HAP-1 (cell line): ENCODE results near the gene PDGFRA.
A peak's percentile ranks its signal among the peaks of the same experiment; 100 is the strongest.

Experiments
- DNase-seq, 2 experiments: peaks; one replicate each; pipeline ENCODE4 v3.0.0-alpha.2; 2016 to 2020; ENCODE audit warnings: low spot score in 2 of 2
- H3K27me3 ChIP-seq: fragments of 250-450 bp; sonication (Bioruptor Pico); 2 replicates; pipeline ENCODE4 v1.5.1; 2020; ENCODE audit warnings: low read depth, mild to moderate bottlenecking, moderate library complexity
- H3K36me3 ChIP-seq: fragments of 250-450 bp; sonication (Bioruptor Pico); replicated peaks from 2 replicates; pipeline ENCODE4 v1.5.1; 2020; ENCODE audit warnings: mild to moderate bottlenecking
- H3K4me1 ChIP-seq: fragments of 250-450 bp; sonication (Bioruptor Pico); 2 replicates; pipeline ENCODE4 v1.5.1; 2020; ENCODE audit warnings: mild to moderate bottlenecking
- H3K4me3 ChIP-seq: fragments of 250-450 bp; sonication (Bioruptor Pico); 2 replicates; pipeline ENCODE4 v1.5.1; 2020; ENCODE audit warnings: mild to moderate bottlenecking, moderate library complexity
- H3K9me3 ChIP-seq: fragments of 250-450 bp; sonication (Bioruptor Pico); 2 replicates; pipeline ENCODE4 v1.5.1; 2020; ENCODE audit warnings: mild to moderate bottlenecking, moderate library complexity
- in situ Hi-C: fragments of 300-500 bp; cut with MboI; formaldehyde crosslinking; loops from 3 replicates; pipeline ENCODE4 v1.14.3; 2020; ENCODE audit warnings: low sequenced_read_pairs, inconsistent platforms, mixed read lengths

The PDGFRA gene

GRCh38 chr4:54215379-54216077, 13.6 kb upstream of the PDGFRA start:
- Histone ChIP-seq H3K36me3 (no peaks in the 10 kb centered on the region; the same call in 1 of the 2 replicates), H3K4me3 (no peak overlapping the region), H3K9me3 (no peaks in the 10 kb centered on the region), H3K27me3 (no peaks in the 10 kb centered on the region), H3K4me1 (peaks cover 21% of the 10 kb centered on the region)
- in situ Hi-C loops = loop anchor here (25.0 kb wide), 1 partner anchor 178 kb away; no protein-coding TSS in a partner anchor
- no peak for DNase-seq

DNA sequence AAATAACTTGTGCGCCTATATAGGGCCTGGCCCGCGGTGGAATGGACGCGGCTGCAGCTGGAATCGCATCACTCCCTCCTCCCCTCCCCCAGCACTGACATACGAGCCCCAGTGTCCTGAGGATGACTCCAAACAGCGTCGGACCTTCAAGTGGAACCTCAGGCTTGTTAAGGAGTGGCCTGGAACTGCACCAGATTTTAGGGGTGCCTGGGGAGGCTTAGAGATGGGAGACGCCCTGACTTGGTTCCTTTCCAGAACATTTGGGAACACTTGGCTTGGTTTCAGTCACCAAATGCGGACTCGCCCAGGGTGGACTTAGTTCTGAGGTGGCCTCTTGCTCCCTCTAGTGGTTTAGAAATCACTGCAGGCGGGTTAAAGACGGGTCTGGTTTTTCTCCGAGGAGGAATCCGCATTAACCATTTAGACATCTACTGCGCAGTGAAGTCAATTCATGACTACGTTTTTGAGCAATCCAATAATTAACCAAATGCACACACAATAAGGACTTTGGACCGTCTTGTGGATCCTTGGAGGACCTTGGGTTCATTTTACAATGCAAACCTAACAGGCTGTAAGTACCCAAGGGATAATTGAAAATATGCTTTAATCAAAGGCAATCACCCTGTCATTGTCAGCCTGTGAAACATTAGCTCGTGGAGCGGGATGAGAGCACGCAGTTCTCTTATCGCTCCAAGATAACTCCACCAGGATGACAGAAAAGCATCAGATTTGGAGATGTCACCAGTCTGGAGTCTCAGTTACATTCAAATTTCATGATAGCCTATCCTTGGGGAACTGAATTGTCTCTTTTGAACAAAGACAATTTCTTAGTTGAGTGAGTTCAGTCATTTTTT, 11.2 kb upstream of the PDGFRA start:
- peaks cover 19% of the 10 kb centered on the region for H3K4me1 ChIP-seq
- peak; percentile 87 to 90 for DNase-seq
- H3K27me3 ChIP-seq = no peaks in the 10 kb centered on the region
- in situ Hi-C loops = loop anchor here (25.0 kb wide), 1 partner anchor 181 kb away; no protein-coding TSS in a partner anchor
- no peaks in the 10 kb centered on the region; the same call in 1 of the 2 replicates for H3K36me3 ChIP-seq
- H3K4me3 ChIP-seq = peak overlapping the region; percentile 25
- H3K9me3 ChIP-seq = no peaks in the 10 kb centered on the region

DNA sequence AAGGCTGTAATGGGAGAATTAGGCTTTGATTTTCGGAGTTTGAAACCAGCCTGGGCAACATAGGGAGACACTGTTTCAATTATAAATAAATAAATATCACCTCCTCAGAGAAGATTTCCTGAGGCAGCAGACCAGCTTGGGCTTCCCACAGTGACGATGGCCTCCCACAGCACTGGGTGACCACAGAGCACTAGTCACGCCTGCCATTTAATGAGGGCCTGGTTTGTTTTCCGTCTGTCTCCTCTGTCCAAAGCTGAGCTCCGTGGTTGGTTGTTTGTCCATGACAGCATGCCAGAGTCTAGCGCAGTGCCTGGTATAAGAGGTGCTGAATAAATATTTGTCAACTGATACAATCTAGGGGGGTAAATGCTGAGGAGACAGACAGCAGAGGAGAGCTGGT, 10.4 kb upstream of the PDGFRA start:
- in situ Hi-C loops = loop anchor here (25.0 kb wide), 1 partner anchor 181 kb away; no protein-coding TSS in a partner anchor
- Histone ChIP-seq H3K4me3 (no peak overlapping the region), H3K4me1 (peaks cover 10% of the 10 kb centered on the region), H3K36me3 (no peaks in the 10 kb centered on the region; the same call in 1 of the 2 replicates), H3K27me3 (no peaks in the 10 kb centered on the region), H3K9me3 (no peaks in the 10 kb centered on the region)
- DNase-seq = no peak

DNA sequence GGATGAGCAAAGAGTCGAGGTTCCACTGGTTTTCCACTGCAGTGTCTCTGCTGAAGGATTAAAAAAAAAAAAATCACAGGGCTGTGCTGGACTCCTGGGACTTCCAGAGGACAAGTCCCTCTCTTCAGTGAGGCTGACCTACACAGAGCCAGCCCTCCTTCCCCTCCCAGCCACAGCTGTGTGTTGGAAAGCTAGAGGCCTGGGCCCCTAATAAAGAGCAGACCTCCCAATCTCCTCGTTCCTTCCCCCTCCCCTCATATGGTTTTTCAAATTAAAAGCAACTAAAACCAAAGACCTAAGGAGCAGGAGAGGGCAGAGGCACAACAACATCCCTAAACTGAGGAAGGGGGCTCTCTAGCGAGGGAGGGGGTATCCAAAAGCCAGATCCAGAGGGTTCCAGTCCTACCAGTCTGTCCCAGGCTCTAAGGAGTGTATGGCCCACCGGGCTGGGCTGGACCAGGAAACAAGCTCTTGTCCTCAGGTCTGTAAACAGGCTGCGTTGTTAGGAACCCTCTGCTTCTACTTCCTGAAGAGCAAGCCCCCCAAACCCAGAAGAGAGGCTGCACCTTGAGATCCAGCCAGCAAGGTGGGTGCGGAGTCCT, 4.0 kb upstream of the PDGFRA start:
- in situ Hi-C loops = loop anchor here (5.0 to 25.0 kb wide), 7 partner anchors 188 to 1988 kb away; partner anchors contain the start of gene SCFD2
- Histone ChIP-seq H3K9me3 (no peaks in the 10 kb centered on the region), H3K27me3 (peaks cover 7% of the 10 kb centered on the region), H3K4me1 (peaks cover 26% of the 10 kb centered on the region), H3K4me3 (no peak overlapping the region), H3K36me3 (no peaks in the 10 kb centered on the region; the same call in 1 of the 2 replicates)
- DNase-seq = no peak

DNA sequence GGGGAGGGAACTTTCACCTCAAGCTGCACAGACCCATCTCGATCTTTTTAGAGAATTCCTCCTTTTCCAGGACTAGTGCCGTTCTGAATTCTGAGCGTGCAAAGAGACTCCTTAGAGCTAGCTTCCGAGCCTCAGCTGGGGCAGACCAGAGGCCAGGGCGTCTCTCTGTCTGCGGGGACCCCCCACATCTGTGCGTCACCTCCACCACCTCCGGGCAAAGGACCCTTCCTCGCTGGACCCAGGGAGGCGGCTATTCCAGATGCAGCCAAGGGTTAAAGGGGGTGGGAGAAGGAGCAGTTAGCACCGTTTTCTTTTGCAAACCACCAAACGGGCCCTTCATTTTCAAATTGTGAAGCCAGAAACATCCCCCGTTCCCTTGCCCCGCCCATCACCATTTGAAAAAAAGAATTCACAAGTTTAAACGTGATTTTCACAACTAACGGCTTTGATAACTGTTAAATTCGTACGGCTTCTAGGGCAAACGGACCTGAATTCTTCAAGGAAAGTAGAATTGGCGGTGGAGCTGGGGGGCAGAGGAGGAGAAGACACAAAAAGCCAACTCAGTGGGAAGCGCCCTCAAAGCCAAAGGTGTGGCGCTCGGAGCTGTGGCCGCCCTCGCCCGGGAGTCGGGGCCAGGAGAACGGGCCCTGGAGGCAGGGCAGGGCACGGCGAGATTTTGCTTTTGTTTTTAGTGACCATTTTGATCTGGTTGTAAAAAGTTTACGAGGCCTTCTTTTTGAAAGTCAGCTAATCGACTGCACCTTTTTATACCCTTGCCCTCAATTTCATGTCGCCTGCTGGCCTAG, 3.3 kb upstream of the PDGFRA start:
- Histone ChIP-seq H3K9me3 (no peaks in the 10 kb centered on the region), H3K36me3 (no peaks in the 10 kb centered on the region), H3K4me3 (no peak overlapping the region), H3K27me3 (peaks cover 14% of the 10 kb centered on the region), H3K4me1 (peaks cover 26% of the 10 kb centered on the region)
- in situ Hi-C loops = loop anchor here (5.0 to 25.0 kb wide), 6 partner anchors 318 to 1988 kb away; partner anchors contain the start of gene SCFD2
- DNase-seq = peak in 1 of 2 experiments; percentile 28

- DNase-seq = peak in 1 of 2 experiments; percentile 58
- Histone ChIP-seq H3K4me3 (peak overlapping the region; percentile 55), H3K9me3 (peaks cover under 1% of the 10 kb centered on the region; the same call in 1 of the 2 replicates), H3K27me3 (peaks cover 22% of the 10 kb centered on the region), H3K4me1 (peaks cover 26% of the 10 kb centered on the region), H3K36me3 (no peaks in the 10 kb centered on the region)
- in situ Hi-C loops = loop anchor here (5.0 to 25.0 kb wide), 6 partner anchors 319 to 1989 kb away; partner anchors contain the start of gene SCFD2
Measured at GRCh38 chr4:54226404-54227255, 2.5 kb upstream of the PDGFRA start.

GRCh38 chr4:54227256-54228055, 1.6 kb upstream of the PDGFRA start:
- in situ Hi-C loops = loop anchor here (5.0 to 25.0 kb wide), 6 partner anchors 320 to 1990 kb away; partner anchors contain the start of gene SCFD2
- DNase-seq = peak; percentile 68 to 73
- Histone ChIP-seq H3K4me1 (peaks cover 26% of the 10 kb centered on the region), H3K27me3 (peaks cover 30% of the 10 kb centered on the region), H3K36me3 (no peaks in the 10 kb centered on the region), H3K4me3 (peak overlapping the region; percentile 55), H3K9me3 (peaks cover 5% of the 10 kb centered on the region; the same call in 1 of the 2 replicates)

DNA sequence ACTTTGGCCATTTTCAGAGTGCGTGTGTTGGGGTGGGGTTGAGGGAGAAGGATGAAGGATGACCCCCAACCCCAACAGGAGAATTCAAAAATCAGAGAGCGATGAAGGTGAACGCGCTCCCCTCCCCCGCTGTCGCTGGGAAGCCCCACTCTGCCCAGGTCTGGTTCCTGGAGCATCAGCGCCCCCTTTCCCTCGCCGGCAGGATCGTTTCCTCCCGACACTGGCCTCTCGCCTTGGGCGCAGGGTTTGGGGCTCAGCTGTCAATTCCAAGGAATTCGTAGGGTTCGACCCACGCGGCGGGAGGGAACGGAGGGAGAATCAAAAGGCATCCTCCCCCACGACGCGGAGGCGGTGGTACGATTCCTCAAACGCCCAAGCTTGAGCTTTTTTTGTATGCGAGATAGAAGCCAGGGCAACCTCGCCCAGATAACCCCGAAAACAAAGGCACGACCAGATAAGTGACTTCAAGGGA, 1.0 kb upstream of the PDGFRA start:
- Histone ChIP-seq H3K4me1 (peaks cover 26% of the 10 kb centered on the region), H3K36me3 (no peaks in the 10 kb centered on the region), H3K4me3 (peak overlapping the region; percentile 55), H3K27me3 (peaks cover 32% of the 10 kb centered on the region), H3K9me3 (peaks cover 5% of the 10 kb centered on the region; the same call in 1 of the 2 replicates)
- DNase-seq = peak; percentile 81 to 94
- in situ Hi-C loops = loop anchor here (5.0 to 25.0 kb wide), 6 partner anchors 321 to 1991 kb away; partner anchors contain the start of gene SCFD2

- in situ Hi-C loops = loop anchor here (5.0 to 25.0 kb wide), 6 partner anchors 321 to 1991 kb away; partner anchors contain the start of gene SCFD2
- peaks cover 26% of the 10 kb centered on the region for H3K4me1 ChIP-seq
- H3K27me3 ChIP-seq = peaks cover 32% of the 10 kb centered on the region
- peaks cover 5% of the 10 kb centered on the region; the same call in 1 of the 2 replicates for H3K9me3 ChIP-seq
- no peak for DNase-seq
- H3K4me3 ChIP-seq = peak overlapping the region; percentile 55
- H3K36me3 ChIP-seq = no peaks in the 10 kb centered on the region
Measured at GRCh38 chr4:54228546-54228945, 547 bp upstream of the PDGFRA start.

- H3K4me3 ChIP-seq = peak overlapping the region; percentile 55
- peak in 1 of 2 experiments; percentile 52 for DNase-seq
- peaks cover 32% of the 10 kb centered on the region for H3K27me3 ChIP-seq
- in situ Hi-C loops = loop anchor here (5.0 to 25.0 kb wide), 7 partner anchors 323 to 1993 kb away; partner anchors contain the start of gene SCFD2
- no peaks in the 10 kb centered on the region for H3K36me3 ChIP-seq
- peaks cover 25% of the 10 kb centered on the region for H3K4me1 ChIP-seq
- H3K9me3 ChIP-seq = peaks cover 5% of the 10 kb centered on the region; the same call in 1 of the 2 replicates
Measured at GRCh38 chr4:54229631-54230483, 764 bp downstream of the PDGFRA start.
